Breast epithelium (tissue), 3 donors: ENCODE results near the gene PPDPF.

Source experiments
- POLR2A ChIP-seq: fragments of 450-650 bp; IDR thresholded peaks from one replicate; pipeline ENCODE4 v1.6.1; 2016; ENCODE audit warnings: antibody characterized with exemption, mild to moderate bottlenecking, moderate library complexity
- POLR2AphosphoS5 ChIP-seq, 3 donors: sonication (generic); formaldehyde crosslinking; IDR thresholded peaks; one replicate each; pipeline ENCODE4 v1.6.1; 2017; ENCODE audit warnings: antibody characterized with exemption in 3 of 3
- TF ChIP-seq, protein P1 (sequence below), 3 donors: fragments of 450-650 bp; IDR thresholded peaks; one replicate each; pipeline ENCODE4 v1.5.1; 2016 to 2017; ENCODE audit warnings: antibody characterized with exemption in 3 of 3, mild to moderate bottlenecking in 3 of 3, moderate library complexity in 3 of 3

DNA sequence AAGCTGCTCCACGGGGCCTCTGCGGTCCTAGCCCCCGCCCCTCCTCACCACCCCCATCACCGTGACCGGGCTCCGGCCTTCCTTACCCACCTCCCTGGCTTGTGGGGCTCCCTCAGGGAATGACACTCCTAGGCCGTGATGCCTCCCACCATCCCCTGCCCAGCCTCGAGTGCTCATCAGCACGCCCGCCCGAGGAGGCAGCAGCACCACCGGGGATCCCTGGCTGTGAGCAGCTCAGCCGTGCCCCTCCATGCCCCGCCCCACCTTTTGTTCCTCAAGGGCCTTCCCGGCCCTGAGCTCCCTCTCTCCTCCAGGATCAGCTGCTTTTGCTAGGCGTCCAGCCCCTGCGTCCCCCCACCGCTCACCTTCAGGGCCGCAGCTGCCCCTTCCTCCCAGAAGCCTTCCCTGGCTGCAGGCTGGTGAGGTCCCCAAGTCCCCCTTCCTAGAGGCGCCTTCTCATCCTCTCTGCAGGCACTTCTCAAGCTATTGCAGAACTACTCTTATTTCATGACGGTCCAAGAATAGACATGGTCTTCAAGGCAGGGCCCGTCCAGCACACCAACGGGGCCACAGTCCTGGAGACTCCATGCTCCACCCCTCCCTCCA, 36.4 kb downstream of the PPDPF start:
- TF ChIP-seq, protein P1, sequence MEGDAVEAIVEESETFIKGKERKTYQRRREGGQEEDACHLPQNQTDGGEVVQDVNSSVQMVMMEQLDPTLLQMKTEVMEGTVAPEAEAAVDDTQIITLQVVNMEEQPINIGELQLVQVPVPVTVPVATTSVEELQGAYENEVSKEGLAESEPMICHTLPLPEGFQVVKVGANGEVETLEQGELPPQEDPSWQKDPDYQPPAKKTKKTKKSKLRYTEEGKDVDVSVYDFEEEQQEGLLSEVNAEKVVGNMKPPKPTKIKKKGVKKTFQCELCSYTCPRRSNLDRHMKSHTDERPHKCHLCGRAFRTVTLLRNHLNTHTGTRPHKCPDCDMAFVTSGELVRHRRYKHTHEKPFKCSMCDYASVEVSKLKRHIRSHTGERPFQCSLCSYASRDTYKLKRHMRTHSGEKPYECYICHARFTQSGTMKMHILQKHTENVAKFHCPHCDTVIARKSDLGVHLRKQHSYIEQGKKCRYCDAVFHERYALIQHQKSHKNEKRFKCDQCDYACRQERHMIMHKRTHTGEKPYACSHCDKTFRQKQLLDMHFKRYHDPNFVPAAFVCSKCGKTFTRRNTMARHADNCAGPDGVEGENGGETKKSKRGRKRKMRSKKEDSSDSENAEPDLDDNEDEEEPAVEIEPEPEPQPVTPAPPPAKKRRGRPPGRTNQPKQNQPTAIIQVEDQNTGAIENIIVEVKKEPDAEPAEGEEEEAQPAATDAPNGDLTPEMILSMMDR (IDR thresholded peaks at IDR 0.05), result no peak
- TF ChIP-seq POLR2A (no peak), POLR2AphosphoS5 (IDR thresholded peaks at IDR 0.05) (no peak)
